ENCODE results near the gene POLD2. TPM values are rescaled to one million over a fixed set of nuclear protein-coding genes. Genes with fewer than 3 reads are reported as not detected.

Gene POLD2
- total and polyA plus RNA-seq, 2 of the 13 experiments (the other 11 are each of a cell fraction or from before 2014, with no cell fraction given): 87.6 to 95.1 TPM

- TF ChIP-seq HNF1A (IDR thresholded peaks at IDR 0.05; ENCODE audit: low read depth) (no peak), HNF1A (CRISPR knock-in tag; IDR thresholded peaks at IDR 0.05; ENCODE audit: borderline replicate concordance) (no peak), CENPT (CRISPR knock-in tag; IDR thresholded peaks at IDR 0.05; ENCODE audit: low read depth) (no peak), ESRRA (CRISPR knock-in tag; IDR thresholded peaks at IDR 0.05; ENCODE audit: low read depth) (no peak), CSRNP2 (CRISPR knock-in tag; conservative IDR thresholded peaks at IDR 0.05; ENCODE audit: low read depth) (no peak), PRDM4 (CRISPR knock-in tag; IDR thresholded peaks at IDR 0.05; ENCODE audit: borderline replicate concordance) (no peak), ZFP90 (CRISPR knock-in tag; IDR thresholded peaks at IDR 0.05; ENCODE audit: borderline replicate concordance) (peak; percentile 68; the same call in 1 of the 2 replicates), ZNF496 (CRISPR knock-in tag; IDR thresholded peaks at IDR 0.05; ENCODE audit: insufficient replicate concordance) (no peak), PRMT3 (CRISPR knock-in tag; IDR thresholded peaks at IDR 0.05; ENCODE audit: borderline replicate concordance, low read depth) (no peak), GMEB1 (CRISPR knock-in tag; IDR thresholded peaks at IDR 0.05; ENCODE audit: borderline replicate concordance) (no peak), ZBTB42 (CRISPR knock-in tag; IDR thresholded peaks at IDR 0.05) (no peak), ZNF468 (CRISPR knock-in tag; IDR thresholded peaks at IDR 0.05) (no peak), NFYC (CRISPR knock-in tag; IDR thresholded peaks at IDR 0.05) (no peak), ZNF33A (CRISPR knock-in tag; IDR thresholded peaks at IDR 0.05; ENCODE audit: borderline replicate concordance) (no peak)
Observed at GRCh38 chr7:44087911-44088838, 35.2 kb downstream of the POLD2 start (continued).
